ENCODE data around the gene GPR27.

GPR27 gene, protein sequence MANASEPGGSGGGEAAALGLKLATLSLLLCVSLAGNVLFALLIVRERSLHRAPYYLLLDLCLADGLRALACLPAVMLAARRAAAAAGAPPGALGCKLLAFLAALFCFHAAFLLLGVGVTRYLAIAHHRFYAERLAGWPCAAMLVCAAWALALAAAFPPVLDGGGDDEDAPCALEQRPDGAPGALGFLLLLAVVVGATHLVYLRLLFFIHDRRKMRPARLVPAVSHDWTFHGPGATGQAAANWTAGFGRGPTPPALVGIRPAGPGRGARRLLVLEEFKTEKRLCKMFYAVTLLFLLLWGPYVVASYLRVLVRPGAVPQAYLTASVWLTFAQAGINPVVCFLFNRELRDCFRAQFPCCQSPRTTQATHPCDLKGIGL

GRCh38 chr3:71753701-71754609 lies at the start of gene GPR27:
Gene GPR27, plus strand, starts transcription at chr3:71753855. Its CDS starts 195 bp downstream, at chr3:71754050.
- peak; percentile 20 to 81 (median 63) for DNase-seq

- DNase-seq = no peak
Observed at GRCh38 chr3:71704915-71705314, 48.7 kb upstream of the GPR27 start.

GRCh38 chr3:71705681-71706080 lies 48.0 kb upstream of the GPR27 start:
- no peak for DNase-seq

- no peak for DNase-seq
Observed at GRCh38 chr3:71707595-71707994, 46.1 kb upstream of the GPR27 start.

DNA sequence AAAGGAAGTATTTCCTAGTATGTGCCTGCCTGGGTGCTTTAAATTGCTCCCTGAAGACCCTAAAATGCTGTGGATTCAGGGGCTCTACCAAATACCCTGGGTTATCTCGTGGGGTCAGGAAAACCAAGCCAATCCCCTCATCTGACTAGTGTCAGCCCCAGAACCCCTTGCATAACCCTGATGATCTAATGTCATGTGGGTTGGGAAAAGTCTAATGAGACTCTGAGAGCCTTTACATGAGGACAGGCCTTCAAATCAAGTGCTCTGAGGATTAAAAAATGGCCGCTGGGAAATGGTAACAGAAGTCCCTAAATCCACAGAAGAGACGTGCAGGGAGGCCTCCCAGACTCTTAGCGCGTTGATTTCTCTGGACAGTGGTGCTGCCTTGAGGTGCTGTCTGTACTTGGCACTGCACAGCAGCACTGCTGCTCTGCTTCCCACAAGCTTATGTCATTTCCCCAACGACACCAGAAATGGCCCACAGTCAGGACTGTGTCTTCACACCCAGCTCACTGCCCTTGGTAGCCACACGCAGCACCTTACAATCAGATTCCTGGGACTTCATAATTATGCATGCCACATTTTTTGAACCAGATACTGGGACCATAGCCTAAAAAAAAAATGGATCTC lies 45.1 kb upstream of the GPR27 start:
- DNase-seq = no peak

GRCh38 chr3:71709908-71710511 lies 43.6 kb upstream of the GPR27 start:
- peak in 1 of 3 experiments; percentile 5 for DNase-seq

- peak; percentile 8 to 65 (median 57) for DNase-seq
Observed at GRCh38 chr3:71710906-71711494, 42.7 kb upstream of the GPR27 start.

- DNase-seq = peak; percentile 57 to 86 (median 82)
Observed at GRCh38 chr3:71713041-71713440, 40.6 kb upstream of the GPR27 start.

GRCh38 chr3:71714595-71714994 lies 39.1 kb upstream of the GPR27 start:
- DNase-seq = peak in 1 of 3 experiments; percentile 25

DNA sequence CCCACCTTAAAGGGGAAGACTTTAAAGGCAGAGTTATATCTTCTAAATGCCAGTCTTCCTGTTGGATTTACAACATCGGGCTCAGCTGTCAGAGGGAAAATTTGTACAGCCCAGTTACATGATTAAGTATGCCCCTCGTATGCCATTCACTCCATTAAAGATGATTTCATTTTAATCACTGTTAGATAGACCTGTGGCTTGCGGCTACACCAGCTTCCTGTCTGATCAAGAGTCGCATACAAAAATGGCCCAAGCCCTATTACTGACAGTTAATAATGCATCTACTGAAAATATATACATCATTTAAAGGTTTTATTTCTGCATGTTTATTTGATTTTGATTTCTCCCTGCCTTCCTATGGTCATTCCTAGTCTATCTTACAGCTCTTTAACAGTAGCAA lies 35.6 kb upstream of the GPR27 start:
- no peak for DNase-seq

DNA sequence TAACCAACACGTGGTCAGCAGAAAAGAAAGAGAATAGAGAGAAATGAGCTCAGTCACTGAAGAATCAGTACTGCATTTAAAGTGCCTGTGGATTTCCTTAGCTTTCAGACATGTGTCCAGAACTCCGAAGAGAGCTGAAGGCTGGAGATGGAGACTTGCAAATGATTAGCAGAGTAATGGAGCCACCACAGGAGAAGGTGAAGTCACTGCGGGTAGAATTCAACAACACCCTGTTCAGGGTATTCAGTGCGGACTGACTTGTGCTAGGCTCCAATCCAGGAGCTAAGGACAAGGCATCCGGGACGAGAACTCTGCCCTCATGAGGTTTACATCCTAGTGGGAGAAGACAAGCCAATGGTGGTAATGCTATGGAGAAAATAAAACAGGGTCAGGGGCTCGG lies 32.7 kb upstream of the GPR27 start:
- no peak for DNase-seq

DNA sequence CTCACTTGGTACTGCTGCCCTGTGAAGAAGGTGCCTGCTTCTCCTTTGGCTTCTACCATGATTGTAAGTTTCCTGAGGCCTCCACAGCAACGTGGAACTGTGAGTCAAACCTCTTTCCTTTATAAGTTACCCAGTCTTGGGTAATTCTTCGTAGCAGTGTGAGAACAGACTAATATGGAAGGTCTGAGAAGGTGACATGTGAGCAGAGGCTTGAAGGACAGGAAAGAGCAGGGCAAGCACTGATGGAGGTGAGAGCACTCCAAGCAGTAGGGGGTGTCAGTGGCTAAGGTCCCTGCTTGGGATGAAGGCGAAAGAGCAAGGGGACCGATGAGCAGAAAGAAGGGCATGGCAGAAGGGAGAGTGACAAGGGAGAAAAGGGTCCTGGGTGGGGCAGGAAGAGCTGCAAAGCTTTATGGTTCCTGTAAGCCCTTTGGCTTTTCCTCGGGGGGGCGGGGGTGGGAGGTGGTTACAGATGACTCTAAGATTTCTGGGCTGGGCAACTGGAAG lies 32.0 kb upstream of the GPR27 start:
- no peak for DNase-seq

DNA sequence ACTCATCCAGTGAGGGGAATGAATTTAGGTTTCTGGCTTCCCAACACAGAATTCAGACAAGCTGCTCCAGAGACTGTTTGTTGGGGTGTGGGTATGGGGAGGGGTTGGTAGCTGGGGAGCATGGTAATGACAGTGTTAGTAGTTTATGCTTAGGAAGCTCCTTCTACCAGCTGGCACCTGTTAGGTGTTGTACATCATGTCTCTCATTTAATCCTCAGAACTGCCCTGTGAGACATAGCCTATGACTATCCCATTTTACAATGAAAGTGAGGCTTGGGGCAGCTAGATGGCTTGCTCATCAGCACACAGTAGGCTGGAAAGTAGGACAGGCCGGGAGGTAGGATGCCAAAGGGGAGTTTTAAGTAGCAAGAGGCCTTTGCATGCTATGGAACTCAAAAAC lies 31.0 kb upstream of the GPR27 start:
- no peak for DNase-seq

GRCh38 chr3:71723452-71724170 lies 30.0 kb upstream of the GPR27 start:
- DNase-seq = peak in 1 of 3 experiments; percentile 1

DNA sequence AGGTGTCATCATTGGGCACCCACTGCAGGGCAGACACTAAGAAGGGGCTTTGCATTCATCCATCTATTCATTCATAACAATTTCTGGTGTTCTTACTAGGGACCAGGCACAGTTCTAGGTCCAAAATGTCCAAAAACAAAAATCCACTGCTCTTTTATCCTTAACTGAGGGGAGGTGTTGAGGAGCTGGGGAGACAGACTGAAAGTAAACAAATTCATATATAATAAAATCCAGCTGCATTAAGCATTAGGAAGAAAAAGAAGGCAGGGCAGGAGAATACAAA lies 29.5 kb upstream of the GPR27 start:
- no peak for DNase-seq

GRCh38 chr3:71724584-71725270 lies 28.9 kb upstream of the GPR27 start:
- DNase-seq = peak; percentile 26 to 67 (median 38)

DNA sequence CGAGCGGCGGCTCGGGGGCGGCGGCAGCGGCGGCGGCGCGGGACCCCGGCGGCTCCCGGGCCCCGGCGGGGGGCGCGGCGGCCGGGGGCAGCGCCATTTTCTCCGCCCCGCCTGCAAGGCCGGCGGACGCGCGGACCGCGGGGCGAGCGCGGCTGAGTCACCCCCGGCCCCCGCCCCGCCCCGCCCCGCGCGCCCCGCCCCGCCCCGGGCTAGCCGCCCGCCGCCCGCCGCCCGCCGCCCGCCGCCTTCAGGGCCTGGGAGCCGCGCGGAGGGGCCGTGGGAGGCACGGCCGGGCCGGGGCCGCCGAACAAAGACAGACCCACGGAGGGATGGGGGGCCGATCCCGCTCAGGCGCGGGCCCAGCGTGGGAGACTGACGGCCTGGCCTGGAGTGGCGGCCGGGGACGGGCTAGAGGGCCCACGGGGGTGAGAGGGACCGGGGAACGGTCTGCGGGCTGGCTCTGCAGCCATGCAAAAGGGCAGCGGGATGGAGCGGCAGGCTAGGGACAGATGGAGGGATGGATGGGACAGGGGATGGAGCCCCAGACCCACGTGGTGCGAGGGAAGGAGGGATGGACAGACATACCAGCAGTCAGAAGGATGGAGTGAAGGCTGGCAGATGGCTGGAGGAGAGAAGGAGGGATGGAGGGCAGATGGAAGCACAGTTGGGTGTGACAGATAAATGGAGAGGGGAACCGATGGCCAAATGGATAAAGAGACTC lies 28.2 kb upstream of the GPR27 start, which contains the start of gene EIF4E3:
TSS of gene EIF4E3 (minus strand) at position 132 of the 721 bp plus-strand sequence. CDS start at position 97, 35 bp downstream.
- peak; percentile 8 to 48 (median 29) for DNase-seq

DNA sequence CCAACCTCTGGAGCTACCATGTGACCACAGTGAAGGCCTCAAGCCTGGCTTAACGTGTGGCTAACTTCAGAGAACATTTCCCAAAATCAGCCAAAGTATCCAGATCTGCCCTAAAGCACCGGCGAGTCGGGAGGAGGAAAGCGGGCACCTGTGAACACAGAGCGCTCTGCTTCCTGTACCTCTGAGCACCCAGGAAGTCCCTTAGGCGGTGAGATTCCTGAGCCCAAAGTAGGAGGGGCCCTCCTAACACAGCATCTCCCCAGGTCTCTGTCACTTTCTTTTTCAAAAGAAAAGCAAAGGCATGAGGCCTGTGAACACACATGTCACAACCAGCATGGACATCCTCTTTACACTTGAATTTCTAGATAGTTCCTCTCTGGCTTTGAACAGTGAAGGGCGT lies 27.5 kb upstream of the GPR27 start:
- DNase-seq = peak in 1 of 3 experiments; percentile 16

- DNase-seq = peak in 2 of 3 experiments; percentile 74 to 90
Observed at GRCh38 chr3:71728632-71729342, 24.9 kb upstream of the GPR27 start.

GRCh38 chr3:71732637-71733036 lies 21.0 kb upstream of the GPR27 start:
- no peak for DNase-seq

Measured in NCI-H1417 (cell line).